GM19043 (cell line): ENCODE data around the gene KIF5A.
A peak's percentile ranks its signal among the peaks of the same experiment; 100 is the strongest.
"Not testable (repeated sequence)": the region's sequence is repeated elsewhere in the genome, so short reads cannot be mapped to it uniquely, and the experiment has no call there.

Experiments used
- ATAC-seq: cut with Tn5 transposase; IDR thresholded peaks from one replicate; pipeline ENCODE4 v1.9.1; 2021; ENCODE audit warnings: low read depth; ENCODE audit not compliant: unreplicated experiment

The KIF5A gene

GRCh38 chr12:57580466-57580795, 30.6 kb downstream of the KIF5A start:
- no peak for ATAC-seq

- no peak for ATAC-seq
Measured at GRCh38 chr12:57581802-57582201, 32.0 kb downstream of the KIF5A start.

GRCh38 chr12:57582440-57582839, 32.6 kb downstream of the KIF5A start:
- ATAC-seq = no peak

- ATAC-seq = peak; percentile 90
Measured at GRCh38 chr12:57583008-57583831, 33.4 kb downstream of the KIF5A start.

- ATAC-seq = no peak
Measured at GRCh38 chr12:57584050-57584449, 34.2 kb downstream of the KIF5A start.

GRCh38 chr12:57584690-57585089, 34.8 kb downstream of the KIF5A start:
- ATAC-seq = no peak

- no peak for ATAC-seq
Measured at GRCh38 chr12:57585156-57585555, 35.3 kb downstream of the KIF5A start.

GRCh38 chr12:57586128-57586527, 36.3 kb downstream of the KIF5A start:
- ATAC-seq = no peak

GRCh38 chr12:57586832-57587429, 37.1 kb downstream of the KIF5A start:
- no peak for ATAC-seq

GRCh38 chr12:57588951-57589610, 39.2 kb downstream of the KIF5A start:
- ATAC-seq = not testable (repeated sequence)

- ATAC-seq = no peak
Measured at GRCh38 chr12:57590479-57590863, 40.6 kb downstream of the KIF5A start.

- ATAC-seq = peak; percentile 96
Measured at GRCh38 chr12:57590864-57591781, 41.3 kb downstream of the KIF5A start, which contains the start of gene PIP4K2C. TSS of gene PIP4K2C (plus strand) at chr12:57591192. CDS start at chr12:57591290, 98 bp downstream.

- ATAC-seq = peak; percentile 7
Measured at GRCh38 chr12:57591782-57592325, 42.0 kb downstream of the KIF5A start.

- ATAC-seq = no peak
Measured at GRCh38 chr12:57592551-57593165, 42.8 kb downstream of the KIF5A start.

- ATAC-seq = no peak
Measured at GRCh38 chr12:57593187-57593586, 43.3 kb downstream of the KIF5A start.

GRCh38 chr12:57600395-57600794, 50.6 kb downstream of the KIF5A start:
- ATAC-seq = no peak

- ATAC-seq = no peak
Measured at GRCh38 chr12:57602544-57602943, 52.7 kb downstream of the KIF5A start.

- no peak for ATAC-seq
Measured at GRCh38 chr12:57603324-57603723, 53.5 kb downstream of the KIF5A start.

- no peak for ATAC-seq
Measured at GRCh38 chr12:57603815-57604453, 54.1 kb downstream of the KIF5A start.
